Left lobe of liver (tissue), 2 donors: ENCODE data around the gene CCR5. TPM values are rescaled to one million over a fixed set of nuclear protein-coding genes. Genes with fewer than 3 reads are reported as not detected.

Source experiments
- ATAC-seq: fragments of 200-7000 bp; cut with Tn5 transposase; one replicate; pipeline ENCODE4 v1.9.1; 2020; ENCODE audit warnings: mild to moderate bottlenecking, moderate library complexity
- DNase-seq: peaks from one replicate; pipeline ENCODE4 v3.0.0-alpha.2; 2020; ENCODE audit warnings: low spot score
- total RNA-seq: library from RNA; stranded (reverse); gene quantifications from one replicate; pipeline ENCODE4 v1.2.1, GENCODE V29; 2021
- donor health status: DM: no; HTN: no; CAD: no; lungs with moderate emphysema.
- donor health status: DM: no; HTN: yes; CAD: no.

Gene CCR5
- total RNA-seq, 1 donor from 2014 or later = 0.08 TPM

DNA sequence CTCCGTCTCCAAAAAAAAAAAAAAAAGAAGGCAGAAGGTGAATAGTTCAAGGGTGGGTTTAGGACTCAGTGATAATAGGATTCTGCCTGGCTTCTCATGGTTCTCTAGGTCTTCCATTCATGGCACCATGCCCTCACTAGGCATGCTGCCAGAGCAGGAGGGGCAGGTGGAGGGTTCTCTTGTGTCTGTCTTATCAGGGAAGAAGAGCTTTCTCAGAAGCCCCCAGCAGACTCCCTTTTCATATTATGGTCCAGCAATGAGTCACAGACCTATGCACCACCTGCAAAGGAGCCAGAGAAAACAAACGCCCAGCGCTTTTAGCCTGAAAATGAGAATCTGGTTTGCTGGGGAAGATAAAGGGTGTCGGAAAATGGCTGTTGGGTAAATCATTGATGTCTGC lies 13.8 kb upstream of the CCR5 start:
- ATAC-seq = no peak
- no peak for DNase-seq

DNA sequence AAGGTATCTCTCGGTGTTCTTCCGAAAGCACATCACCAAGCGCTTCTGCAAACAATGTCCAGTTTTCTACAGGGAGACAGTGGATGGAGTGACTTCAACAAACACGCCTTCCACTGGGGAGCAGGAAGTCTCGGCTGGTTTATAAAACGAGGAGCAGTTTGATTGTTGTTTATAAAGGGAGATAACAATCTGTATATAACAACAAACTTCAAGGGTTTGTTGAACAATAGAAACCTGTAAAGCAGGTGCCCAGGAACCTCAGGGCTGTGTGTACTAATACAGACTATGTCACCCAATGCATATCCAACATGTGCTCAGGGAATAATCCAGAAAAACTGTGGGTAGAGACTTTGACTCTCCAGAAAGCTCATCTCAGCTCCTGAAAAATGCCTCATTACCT lies 12.3 kb upstream of the CCR5 start:
- ATAC-seq = no peak
- DNase-seq = no peak

DNA sequence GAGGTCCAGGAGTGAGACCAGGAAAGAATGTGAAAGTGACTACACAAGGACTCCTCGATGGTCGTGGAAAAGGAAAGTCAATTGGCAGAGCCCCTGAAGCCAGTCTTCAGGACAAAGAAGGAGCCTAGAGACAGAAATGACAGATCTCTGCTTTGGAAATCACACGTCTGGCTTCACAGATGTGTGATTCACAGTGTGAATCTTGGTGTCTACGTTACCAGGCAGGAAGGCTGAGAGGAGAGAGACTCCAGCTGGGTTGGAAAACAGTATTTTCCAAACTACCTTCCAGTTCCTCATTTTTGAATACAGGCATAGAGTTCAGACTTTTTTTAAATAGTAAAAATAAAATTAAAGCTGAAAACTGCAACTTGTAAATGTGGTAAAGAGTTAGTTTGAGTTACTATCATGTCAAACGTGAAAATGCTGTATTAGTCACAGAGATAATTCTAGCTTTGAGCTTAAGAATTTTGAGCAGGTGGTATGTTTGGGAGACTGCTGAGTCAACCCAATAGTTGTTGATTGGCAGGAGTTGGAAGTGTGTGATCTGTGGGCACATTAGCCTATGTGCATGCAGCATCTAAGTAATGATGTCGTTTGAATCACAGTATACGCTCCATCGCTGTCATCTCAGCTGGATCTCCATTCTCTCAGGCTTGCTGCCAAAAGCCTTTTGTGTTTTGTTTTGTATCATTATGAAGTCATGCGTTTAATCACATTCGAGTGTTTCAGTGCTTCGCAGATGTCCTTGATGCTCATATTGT lies 10.8 kb upstream of the CCR5 start:
- no peak for ATAC-seq
- no peak for DNase-seq

DNA sequence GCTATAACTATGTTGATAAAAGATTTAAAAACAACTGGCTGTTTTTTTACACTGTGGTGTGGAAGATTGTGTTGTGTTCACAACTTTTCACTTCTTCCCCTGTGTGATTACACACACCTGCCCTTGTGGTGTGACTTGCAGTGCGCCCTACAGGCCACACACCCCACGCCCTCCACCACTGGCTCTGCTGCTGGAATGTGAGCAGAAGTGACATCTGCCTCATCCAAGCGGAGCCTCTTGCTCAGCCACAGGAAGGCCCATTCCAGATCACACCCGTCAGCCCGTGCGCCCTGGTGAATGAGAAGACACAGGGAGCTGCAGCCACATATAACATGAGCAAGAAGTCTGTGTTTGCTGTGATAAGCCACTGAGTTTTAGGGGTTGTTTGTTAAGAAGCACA lies 9.8 kb upstream of the CCR5 start:
- DNase-seq (no peak), ATAC-seq (no peak)

DNA sequence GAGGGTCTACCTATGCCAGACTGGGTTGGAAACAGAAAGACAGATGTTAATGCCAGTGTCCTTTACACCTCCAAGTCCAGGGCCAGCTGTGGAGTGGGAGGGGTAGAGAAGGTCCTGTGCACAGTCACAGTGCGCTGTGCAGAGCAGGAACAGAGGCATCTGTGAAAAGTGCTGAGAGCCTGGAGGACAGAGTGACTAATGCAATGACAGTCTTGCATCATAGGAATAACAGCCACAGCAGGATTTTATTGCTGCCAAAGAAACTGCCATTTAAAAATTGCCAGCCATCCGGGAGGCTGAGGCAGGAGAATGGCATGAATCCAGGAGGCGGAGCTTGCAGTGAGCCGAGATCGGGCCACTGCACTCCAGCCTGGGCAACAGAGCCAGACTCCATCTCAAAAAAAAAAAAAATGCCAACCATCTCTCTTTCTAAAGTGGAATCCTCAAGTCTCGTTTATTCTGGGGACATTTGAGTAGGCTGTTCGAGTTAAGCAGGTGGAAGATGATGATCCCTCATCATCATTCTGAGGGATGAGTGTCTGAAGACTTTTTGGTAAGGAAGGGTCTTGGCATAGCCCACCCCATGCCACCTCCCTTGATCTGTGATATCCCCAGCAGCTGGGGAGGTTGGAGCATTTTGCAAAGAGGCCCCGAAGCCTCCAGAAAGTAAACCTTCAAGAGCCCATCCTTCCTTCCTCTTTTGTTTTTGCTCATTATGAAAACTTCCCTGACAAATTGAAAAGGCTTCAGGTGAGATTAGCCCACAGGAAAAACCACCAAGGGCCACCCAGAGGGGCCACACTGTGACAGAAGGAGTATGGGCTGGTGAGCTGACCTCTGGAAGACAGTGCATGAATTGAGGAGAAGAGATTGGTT lies 9.1 kb upstream of the CCR5 start:
- peak; percentile 55 for ATAC-seq

DNA sequence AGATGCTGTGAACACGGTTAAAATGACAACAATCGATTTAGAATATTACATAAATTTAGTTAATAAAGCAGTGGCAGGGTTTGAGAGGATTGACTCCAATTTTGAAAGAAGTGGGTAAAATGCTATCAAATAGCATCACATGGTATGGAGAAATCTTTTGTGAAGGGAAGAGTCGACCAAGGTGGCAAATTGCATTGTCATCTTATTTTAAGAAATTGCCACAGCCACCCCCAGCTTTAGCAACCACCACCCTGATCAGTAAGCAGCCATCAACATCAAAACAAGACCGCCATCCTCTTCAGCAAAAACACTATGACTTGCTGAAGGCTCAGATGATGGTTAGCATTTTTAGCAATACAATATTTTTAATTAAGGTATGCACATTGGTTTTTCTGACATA lies 5.7 kb upstream of the CCR5 start:
- ATAC-seq = no peak
- DNase-seq = no peak

More for the DNA sequence above, 9.1 kb upstream of the CCR5 start:
- DNase-seq = no peak

DNA sequence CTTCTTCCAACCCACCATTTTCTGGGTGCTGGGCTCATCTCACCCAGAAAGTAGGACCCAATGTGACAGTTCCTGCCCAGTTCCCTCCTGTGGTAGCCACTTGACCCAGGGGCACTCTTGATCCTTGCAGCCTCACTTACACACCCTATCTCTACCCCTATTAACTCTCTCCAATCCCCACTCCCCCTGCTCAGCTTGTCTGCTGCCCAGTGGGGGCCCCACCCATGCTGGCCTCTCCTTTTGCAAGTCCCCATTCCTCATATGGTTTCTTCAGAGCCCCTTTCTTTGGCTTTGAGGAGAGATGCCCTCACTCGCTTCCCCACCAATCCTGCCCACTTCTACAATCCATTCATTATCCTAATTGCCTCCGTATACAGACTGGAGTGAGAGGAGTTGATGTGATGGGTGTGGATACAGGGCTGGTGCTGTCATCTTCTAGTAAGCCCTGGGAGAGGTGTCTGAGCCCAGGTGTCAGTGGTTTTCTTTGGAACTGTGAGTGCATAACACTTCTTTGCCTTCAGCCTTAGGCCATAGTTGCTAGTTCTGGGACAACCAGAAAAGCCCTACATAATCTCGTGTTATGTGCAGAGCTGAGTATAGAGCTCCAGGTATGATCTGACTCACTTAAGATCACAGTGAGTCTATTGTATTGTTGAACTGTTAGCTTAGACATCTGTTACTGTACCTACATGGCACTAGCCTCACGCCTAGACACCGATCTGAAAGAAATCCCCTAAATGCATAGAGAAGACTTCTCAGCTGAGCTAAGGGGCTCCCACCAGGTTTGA lies 4.8 kb upstream of the CCR5 start:
- ATAC-seq (no peak), DNase-seq (no peak)

DNA sequence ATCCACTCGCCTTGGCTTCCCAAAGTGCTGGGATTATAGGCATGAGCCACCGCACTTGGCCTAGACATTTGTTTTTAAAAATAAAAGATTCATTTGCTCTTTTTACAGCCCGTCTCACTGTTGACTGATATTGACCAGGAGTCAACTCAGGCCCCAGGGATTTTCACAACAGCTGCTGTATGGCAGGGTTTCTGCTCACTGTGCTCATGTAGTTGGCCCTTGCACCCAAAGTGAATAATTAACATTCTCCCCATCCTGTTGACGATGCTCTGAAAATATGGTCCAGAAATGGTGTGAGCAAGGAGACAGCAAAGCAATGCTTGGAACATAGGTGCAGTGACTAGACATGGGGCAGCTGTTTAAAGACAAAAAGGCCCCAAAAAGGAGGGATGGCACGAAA lies 2.9 kb upstream of the CCR5 start:
- ATAC-seq (peak; percentile 86), DNase-seq (no peak)

DNA sequence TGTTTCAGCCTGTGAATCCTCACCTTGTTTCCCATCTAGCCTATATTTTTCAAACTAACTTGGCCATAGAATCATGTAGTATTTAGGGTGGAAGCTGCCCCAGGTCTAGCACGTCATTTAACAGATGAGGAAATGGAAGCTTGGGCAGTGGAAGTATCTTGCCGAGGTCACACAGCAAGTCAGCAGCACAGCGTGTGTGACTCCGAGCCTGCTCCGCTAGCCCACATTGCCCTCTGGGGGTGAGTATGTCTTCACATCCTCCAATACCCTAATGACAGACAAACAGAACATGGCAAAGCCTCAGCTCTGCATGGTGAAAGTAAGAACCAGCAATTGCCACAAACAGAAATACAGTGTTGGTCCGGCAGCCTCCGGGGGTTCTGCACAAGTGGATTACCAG lies 2.2 kb upstream of the CCR5 start:
- ATAC-seq (peak; percentile 71), DNase-seq (no peak)

DNA sequence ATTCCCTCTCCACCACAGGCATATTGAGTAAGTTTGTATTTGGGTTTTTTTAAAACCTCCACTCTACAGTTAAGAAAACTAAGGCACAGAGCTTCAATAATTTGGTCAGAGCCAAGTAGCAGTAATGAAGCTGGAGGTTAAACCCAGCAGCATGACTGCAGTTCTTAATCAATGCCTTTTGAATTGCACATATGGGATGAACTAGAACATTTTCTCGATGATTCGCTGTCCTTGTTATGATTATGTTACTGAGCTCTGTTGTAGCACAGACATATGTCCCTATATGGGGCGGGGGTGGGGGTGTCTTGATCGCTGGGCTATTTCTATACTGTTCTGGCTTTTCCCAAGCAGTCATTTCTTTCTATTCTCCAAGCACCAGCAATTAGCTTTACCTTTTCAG lies 1.6 kb upstream of the CCR5 start:
- no peak for ATAC-seq
- DNase-seq = no peak

DNA sequence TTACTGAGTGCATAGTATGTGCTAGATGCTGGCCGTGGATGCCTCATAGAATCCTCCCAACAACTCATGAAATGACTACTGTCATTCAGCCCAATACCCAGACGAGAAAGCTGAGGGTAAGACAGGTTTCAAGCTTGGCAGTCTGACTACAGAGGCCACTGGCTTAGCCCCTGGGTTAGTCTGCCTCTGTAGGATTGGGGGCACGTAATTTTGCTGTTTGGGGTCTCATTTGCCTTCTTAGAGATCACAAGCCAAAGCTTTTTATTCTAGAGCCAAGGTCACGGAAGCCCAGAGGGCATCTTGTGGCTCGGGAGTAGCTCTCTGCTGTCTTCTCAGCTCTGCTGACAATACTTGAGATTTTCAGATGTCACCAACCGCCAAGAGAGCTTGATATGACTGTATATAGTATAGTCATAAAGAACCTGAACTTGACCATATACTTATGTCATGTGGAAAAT lies 1.0 kb upstream of the CCR5 start:
- ATAC-seq (no peak), DNase-seq (no peak)

DNA sequence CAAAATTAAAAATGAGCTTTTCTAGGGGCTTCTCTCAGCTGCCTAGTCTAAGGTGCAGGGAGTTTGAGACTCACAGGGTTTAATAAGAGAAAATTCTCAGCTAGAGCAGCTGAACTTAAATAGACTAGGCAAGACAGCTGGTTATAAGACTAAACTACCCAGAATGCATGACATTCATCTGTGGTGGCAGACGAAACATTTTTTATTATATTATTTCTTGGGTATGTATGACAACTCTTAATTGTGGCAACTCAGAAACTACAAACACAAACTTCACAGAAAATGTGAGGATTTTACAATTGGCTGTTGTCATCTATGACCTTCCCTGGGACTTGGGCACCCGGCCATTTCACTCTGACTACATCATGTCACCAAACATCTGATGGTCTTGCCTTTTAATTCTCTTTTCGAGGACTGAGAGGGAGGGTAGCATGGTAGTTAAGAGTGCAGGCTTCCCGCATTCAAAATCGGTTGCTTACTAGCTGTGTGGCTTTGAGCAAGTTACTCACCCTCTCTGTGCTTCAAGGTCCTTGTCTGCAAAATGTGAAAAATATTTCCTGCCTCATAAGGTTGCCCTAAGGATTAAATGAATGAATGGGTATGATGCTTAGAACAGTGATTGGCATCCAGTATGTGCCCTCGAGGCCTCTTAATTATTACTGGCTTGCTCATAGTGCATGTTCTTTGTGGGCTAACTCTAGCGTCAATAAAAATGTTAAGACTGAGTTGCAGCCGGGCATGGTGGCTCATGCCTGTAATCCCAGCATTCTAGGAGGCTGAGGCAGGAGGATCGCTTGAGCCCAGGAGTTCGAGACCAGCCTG lies 984 bp downstream of the CCR5 start:
- ATAC-seq (no peak), DNase-seq (no peak)

DNA sequence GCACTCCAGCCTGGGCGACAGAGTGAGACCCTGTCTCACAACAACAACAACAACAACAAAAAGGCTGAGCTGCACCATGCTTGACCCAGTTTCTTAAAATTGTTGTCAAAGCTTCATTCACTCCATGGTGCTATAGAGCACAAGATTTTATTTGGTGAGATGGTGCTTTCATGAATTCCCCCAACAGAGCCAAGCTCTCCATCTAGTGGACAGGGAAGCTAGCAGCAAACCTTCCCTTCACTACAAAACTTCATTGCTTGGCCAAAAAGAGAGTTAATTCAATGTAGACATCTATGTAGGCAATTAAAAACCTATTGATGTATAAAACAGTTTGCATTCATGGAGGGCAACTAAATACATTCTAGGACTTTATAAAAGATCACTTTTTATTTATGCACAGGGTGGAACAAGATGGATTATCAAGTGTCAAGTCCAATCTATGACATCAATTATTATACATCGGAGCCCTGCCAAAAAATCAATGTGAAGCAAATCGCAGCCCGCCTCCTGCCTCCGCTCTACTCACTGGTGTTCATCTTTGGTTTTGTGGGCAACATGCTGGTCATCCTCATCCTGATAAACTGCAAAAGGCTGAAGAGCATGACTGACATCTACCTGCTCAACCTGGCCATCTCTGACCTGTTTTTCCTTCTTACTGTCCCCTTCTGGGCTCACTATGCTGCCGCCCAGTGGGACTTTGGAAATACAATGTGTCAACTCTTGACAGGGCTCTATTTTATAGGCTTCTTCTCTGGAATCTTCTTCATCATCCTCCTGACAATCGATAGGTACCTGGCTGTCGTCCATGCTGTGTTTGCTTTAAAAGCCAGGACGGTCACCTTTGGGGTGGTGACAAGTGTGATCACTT lies 2.0 kb downstream of the CCR5 start:
- no peak for DNase-seq
- ATAC-seq = peak; percentile 58

DNA sequence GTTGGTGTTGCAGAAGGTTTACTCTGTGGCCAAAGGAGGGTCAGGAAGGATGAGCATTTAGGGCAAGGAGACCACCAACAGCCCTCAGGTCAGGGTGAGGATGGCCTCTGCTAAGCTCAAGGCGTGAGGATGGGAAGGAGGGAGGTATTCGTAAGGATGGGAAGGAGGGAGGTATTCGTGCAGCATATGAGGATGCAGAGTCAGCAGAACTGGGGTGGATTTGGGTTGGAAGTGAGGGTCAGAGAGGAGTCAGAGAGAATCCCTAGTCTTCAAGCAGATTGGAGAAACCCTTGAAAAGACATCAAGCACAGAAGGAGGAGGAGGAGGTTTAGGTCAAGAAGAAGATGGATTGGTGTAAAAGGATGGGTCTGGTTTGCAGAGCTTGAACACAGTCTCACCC lies 4.0 kb downstream of the CCR5 start:
- ATAC-seq (no peak), DNase-seq (no peak)

DNA sequence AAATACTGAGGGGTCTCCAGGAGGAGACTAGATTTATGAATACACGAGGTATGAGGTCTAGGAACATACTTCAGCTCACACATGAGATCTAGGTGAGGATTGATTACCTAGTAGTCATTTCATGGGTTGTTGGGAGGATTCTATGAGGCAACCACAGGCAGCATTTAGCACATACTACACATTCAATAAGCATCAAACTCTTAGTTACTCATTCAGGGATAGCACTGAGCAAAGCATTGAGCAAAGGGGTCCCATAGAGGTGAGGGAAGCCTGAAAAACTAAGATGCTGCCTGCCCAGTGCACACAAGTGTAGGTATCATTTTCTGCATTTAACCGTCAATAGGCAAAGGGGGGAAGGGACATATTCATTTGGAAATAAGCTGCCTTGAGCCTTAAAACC lies 4.5 kb downstream of the CCR5 start:
- ATAC-seq (no peak), DNase-seq (no peak)

DNA sequence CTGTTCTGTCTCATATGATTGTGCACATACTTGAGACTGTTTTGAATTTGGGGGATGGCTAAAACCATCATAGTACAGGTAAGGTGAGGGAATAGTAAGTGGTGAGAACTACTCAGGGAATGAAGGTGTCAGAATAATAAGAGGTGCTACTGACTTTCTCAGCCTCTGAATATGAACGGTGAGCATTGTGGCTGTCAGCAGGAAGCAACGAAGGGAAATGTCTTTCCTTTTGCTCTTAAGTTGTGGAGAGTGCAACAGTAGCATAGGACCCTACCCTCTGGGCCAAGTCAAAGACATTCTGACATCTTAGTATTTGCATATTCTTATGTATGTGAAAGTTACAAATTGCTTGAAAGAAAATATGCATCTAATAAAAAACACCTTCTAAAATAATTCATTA lies 5.1 kb downstream of the CCR5 start:
- DNase-seq = no peak
- no peak for ATAC-seq

DNA sequence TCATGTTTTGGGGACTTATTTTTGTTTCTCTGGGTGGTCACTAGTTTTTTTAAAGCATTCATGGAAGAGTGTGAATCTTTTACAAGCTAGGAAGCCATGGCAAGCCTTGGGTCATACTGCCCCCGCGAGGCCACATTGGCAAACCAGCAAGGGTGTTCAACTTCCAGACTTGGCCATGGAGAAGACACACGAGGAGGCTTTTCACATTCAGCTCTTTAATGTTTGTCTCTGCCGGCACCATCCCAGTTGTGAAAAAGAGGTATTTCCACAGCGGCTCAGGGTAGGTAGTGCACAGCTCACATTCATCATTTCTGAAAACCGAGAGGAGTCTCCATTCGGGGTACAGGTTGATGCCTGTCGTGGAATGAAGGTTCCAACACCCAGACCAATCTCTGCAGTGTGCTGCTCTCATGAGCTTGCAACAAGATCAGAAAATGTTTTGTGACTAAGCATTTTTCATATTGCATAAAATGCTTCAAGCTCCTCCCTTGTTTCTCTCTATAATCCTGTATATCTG lies 7.7 kb downstream of the CCR5 start:
- DNase-seq (peak; percentile 59), ATAC-seq (peak; percentile 81)

DNA sequence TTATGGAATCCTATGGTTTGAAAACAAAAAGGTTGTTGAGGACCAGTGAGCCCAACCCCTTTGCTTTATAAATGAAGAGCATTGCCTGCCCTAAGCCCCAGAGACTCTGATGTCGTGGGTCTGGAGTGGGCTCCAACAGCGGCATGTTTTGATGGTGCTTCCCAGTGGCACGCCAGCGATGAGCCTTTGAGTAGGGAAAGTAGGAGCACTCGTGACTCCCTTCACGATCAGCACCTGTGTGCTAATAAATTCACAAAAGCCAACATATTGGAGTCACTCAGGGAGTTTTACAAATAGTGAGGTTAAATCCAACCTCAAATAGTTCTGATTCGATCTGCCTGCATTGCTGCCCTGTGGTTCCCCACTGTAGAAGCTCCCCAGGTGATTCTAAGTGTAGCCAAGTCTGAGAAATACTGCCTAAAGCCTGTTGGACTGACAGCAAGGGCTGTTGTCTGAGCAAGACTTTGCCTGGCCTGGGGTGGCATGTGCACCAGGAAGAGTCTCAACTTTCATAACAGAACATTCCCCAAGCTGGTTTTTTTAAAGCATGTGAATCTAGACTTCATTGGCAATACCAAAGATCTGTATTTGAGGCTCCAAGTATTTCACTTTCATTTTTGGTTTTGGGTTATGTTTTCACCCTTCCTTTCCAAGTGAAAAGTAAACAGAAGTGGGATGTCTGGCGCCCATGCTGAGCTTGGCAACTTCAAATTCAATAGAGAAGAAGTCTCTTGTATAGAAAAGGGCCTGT lies 9.9 kb downstream of the CCR5 start:
- no peak for DNase-seq
- peak; percentile 78 for ATAC-seq

DNA sequence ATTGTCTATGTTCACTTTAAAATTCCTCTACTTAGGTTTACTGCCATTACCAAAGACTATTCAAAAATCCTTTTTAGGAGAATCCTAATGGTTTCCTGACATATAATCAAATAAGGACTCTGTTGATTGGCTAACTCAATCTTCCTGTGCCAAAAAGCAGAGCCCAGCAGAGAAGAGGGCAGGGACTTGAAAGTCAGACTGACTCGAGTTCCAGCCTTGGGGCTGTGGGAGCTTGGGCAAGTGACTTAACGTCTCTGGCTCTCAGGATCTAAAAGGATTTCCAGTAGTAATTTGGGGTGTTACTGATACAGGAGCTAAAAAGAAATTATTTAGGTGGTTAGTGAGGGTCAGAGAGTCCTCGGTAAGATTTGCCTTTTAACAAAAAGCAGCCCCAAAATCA lies 10.9 kb downstream of the CCR5 start:
- no peak for DNase-seq
- no peak for ATAC-seq
